Measurements from ENCODE around the gene TSPO. TPM values are rescaled to one million over a fixed set of nuclear protein-coding genes. Genes with fewer than 3 reads are reported as not detected.

Gene TSPO
- total RNA-seq, 3 donors from 2014 or later (not counting 1 experiment from before 2014, with no cell fraction given) = 52.1 to 81.7 (median 59.3) TPM

- TF ChIP-seq CTCF (IDR thresholded peaks at IDR 0.05) = no peak
- no peaks in the 10 kb centered on the region for H3K36me3 Mint-ChIP-seq
Observed at GRCh38 chr22:43133401-43133800, 18.0 kb upstream of the TSPO start.

GRCh38 chr22:43134553-43134952 lies 16.8 kb upstream of the TSPO start:
- Histone ChIP-seq H3K27ac (ENCODE audit: low read length) (no peak overlapping the region), H3K27me3 (ENCODE audit: control insufficient read depth, insufficient read depth, low read length) (no peaks in the 10 kb centered on the region), H3K4me3 (ENCODE audit: low read length) (no peak overlapping the region), H3K4me1 (ENCODE audit: control insufficient read depth, insufficient read depth, low read length) (peaks cover 3% of the 10 kb centered on the region), H3K9me3 (ENCODE audit: control insufficient read depth, insufficient read depth, low read length) (no peaks in the 10 kb centered on the region), H3K36me3 (ENCODE audit: control insufficient read depth, insufficient read depth, low read length) (peaks cover 20% of the 10 kb centered on the region)
- peaks cover 0 to 6% of the 10 kb centered on the region in 2 donors for H3K4me1 Mint-ChIP-seq
- no peak for TF ChIP-seq CTCF (IDR thresholded peaks at IDR 0.05)
- no peak for ATAC-seq
- 98% methylated on average over 4 of the region's 4 CpGs for WGBS (ENCODE audit: insufficient coverage)
- H3K36me3 Mint-ChIP-seq = no peaks in the 10 kb centered on the region
- DNase-seq = no peak
- no peak overlapping the region for H3K27ac Mint-ChIP-seq
- intact Hi-C loops (cut with micrococcal nuclease) = no loop called here
- H3K9me3 Mint-ChIP-seq = no peaks in the 10 kb centered on the region
- no peak overlapping the region for H3K4me3 Mint-ChIP-seq
- no peaks in the 10 kb centered on the region for H3K27me3 Mint-ChIP-seq (ENCODE audit: low read depth in 2 of 2)

More at GRCh38 chr22:43133401-43133800, 18.0 kb upstream of the TSPO start:
- peaks cover 14% of the 10 kb centered on the region for H3K4me1 ChIP-seq (ENCODE audit: control insufficient read depth, insufficient read depth, low read length)
- H3K27ac Mint-ChIP-seq = no peak overlapping the region
- no peak for DNase-seq
- H3K27me3 Mint-ChIP-seq (ENCODE audit: low read depth in 2 of 2) = no peaks in the 10 kb centered on the region
- H3K27ac ChIP-seq (ENCODE audit: low read length) = no peak overlapping the region
- ATAC-seq = no peak
- H3K4me1 Mint-ChIP-seq = peaks cover 0 to 6% of the 10 kb centered on the region in 2 donors
- 94% methylated on average over 9 of the region's 9 CpGs for WGBS (ENCODE audit: insufficient coverage)
- no peaks in the 10 kb centered on the region for H3K9me3 Mint-ChIP-seq
- H3K9me3 ChIP-seq (ENCODE audit: control insufficient read depth, insufficient read depth, low read length) = no peaks in the 10 kb centered on the region
- H3K4me3 Mint-ChIP-seq = no peak overlapping the region
- H3K36me3 ChIP-seq (ENCODE audit: control insufficient read depth, insufficient read depth, low read length) = peaks cover 20% of the 10 kb centered on the region
- intact Hi-C loops (cut with micrococcal nuclease) = no loop called here
- H3K27me3 ChIP-seq (ENCODE audit: control insufficient read depth, insufficient read depth, low read length) = peaks cover 1% of the 10 kb centered on the region
- no peak overlapping the region for H3K4me3 ChIP-seq (ENCODE audit: low read length)

DNA sequence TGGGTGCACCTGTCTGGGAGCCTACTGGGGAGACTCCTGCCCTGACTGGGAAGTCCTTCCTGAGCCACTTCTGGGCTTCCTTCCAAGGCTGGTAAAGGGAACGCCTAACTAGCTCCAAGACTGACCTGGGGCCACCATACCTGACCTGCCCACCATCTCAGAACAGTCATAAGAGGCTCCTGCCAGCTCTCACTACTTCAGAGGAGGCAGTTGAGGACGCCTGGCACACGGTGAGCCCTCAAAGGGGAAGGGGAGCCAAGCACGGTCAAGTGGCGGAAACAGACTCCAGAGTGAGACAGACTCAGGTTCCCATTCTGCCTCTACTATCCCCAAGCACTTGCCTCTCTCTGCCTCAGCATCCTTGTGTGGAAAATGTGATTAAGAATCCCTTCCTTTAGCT lies 15.8 kb upstream of the TSPO start:
- H3K27me3 Mint-ChIP-seq (ENCODE audit: low read depth in 2 of 2) = no peaks in the 10 kb centered on the region
- no peaks in the 10 kb centered on the region for H3K27me3 ChIP-seq (ENCODE audit: control insufficient read depth, insufficient read depth, low read length)
- peaks cover 0 to 6% of the 10 kb centered on the region in 2 donors for H3K4me1 Mint-ChIP-seq
- no peaks in the 10 kb centered on the region for H3K9me3 Mint-ChIP-seq
- H3K27ac ChIP-seq (ENCODE audit: low read length) = no peak overlapping the region
- intact Hi-C loops (cut with micrococcal nuclease) = loop anchor here (5.0 kb wide), 1 partner anchor 353 kb away; no protein-coding TSS in a partner anchor
- no peak overlapping the region for H3K4me3 ChIP-seq (ENCODE audit: low read length)
- H3K9me3 ChIP-seq (ENCODE audit: control insufficient read depth, insufficient read depth, low read length) = no peaks in the 10 kb centered on the region
- H3K36me3 Mint-ChIP-seq = no peaks in the 10 kb centered on the region
- no peak overlapping the region for H3K4me3 Mint-ChIP-seq
- TF ChIP-seq CTCF (IDR thresholded peaks at IDR 0.05) = no peak
- no peak overlapping the region for H3K27ac Mint-ChIP-seq
- no peaks in the 10 kb centered on the region for H3K4me1 ChIP-seq (ENCODE audit: control insufficient read depth, insufficient read depth, low read length)
- WGBS (ENCODE audit: insufficient coverage) = 95% methylated on average over 3 of the region's 5 CpGs
- DNase-seq = no peak
- no peak for ATAC-seq
- peaks cover 22% of the 10 kb centered on the region for H3K36me3 ChIP-seq (ENCODE audit: control insufficient read depth, insufficient read depth, low read length)

GRCh38 chr22:43136255-43136654 lies 15.1 kb upstream of the TSPO start:
- no peak overlapping the region for H3K27ac ChIP-seq (ENCODE audit: low read length)
- 52% methylated on average over 9 of the region's 9 CpGs for WGBS (ENCODE audit: insufficient coverage)
- H3K36me3 Mint-ChIP-seq = no peaks in the 10 kb centered on the region
- H3K9me3 ChIP-seq (ENCODE audit: control insufficient read depth, insufficient read depth, low read length) = no peaks in the 10 kb centered on the region
- ATAC-seq = peak in 2 of 3 donors; percentile 73 to 74
- TF ChIP-seq CTCF (IDR thresholded peaks at IDR 0.05) = peak; percentile 43
- no peaks in the 10 kb centered on the region for H3K9me3 Mint-ChIP-seq
- intact Hi-C loops (cut with micrococcal nuclease) = loop anchor here (5.0 kb wide), 1 partner anchor 354 kb away; no protein-coding TSS in a partner anchor
- H3K4me1 ChIP-seq (ENCODE audit: control insufficient read depth, insufficient read depth, low read length) = no peaks in the 10 kb centered on the region
- H3K27ac Mint-ChIP-seq = no peak overlapping the region
- no peaks in the 10 kb centered on the region for H3K27me3 ChIP-seq (ENCODE audit: control insufficient read depth, insufficient read depth, low read length)
- H3K27me3 Mint-ChIP-seq (ENCODE audit: low read depth in 2 of 2) = no peaks in the 10 kb centered on the region
- peaks cover 0 to 6% of the 10 kb centered on the region in 2 donors for H3K4me1 Mint-ChIP-seq
- peaks cover 22% of the 10 kb centered on the region for H3K36me3 ChIP-seq (ENCODE audit: control insufficient read depth, insufficient read depth, low read length)
- peak in 1 of 2 donors; percentile 66 for DNase-seq
- H3K4me3 ChIP-seq (ENCODE audit: low read length) = no peak overlapping the region
- H3K4me3 Mint-ChIP-seq = no peak overlapping the region
